GM11168 (cell line): Measurements from ENCODE around the gene PDK3.

Source experiments
- in situ Hi-C: fragments of 300-500 bp; cut with MboI; formaldehyde crosslinking; loops from one replicate; pipeline ENCODE4 v1.12.0; 2022; ENCODE audit warnings: low sequenced_read_pairs; ENCODE audit not compliant: unreplicated experiment

Gene PDK3

DNA sequence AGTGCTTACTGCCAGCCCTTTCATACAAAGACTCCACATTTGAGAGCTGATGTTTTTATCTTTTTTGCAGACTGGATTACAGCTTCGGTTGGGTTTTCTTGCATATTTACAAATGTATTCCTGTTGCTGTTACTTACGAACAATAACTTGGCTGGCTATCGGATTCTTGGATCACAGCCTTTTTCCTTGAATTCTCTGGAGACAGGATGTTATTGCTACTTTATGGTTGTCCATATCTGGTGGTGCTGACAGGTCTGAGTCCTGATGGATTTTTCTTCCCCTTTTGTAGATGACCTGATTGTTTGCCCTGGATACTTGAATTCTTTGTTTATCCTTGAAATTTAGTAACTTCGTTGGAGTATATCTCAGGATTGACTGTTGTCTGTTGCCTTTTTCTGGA lies 77.7 kb downstream of the PDK3 start:
- in situ Hi-C loops = no loop called here

DNA sequence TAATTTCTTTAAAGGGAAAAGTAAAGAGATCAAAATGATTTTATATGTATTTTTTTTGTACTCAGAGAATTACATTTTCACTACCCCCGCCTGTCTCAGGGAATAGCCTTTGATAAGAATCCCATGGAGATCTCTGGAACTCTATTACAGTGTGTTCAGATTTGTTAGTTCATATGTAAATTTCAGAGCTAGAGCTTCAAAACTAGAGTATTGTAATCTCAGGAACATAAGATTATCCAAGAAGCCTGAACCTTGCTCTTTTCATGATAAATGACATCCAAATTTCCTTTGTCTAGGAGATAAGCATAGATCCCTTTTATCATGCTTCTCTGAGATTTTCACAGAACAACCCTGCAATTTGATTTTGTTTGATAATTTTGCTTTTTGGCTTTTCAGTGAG lies 82.9 kb downstream of the PDK3 start:
- in situ Hi-C loops = no loop called here

DNA sequence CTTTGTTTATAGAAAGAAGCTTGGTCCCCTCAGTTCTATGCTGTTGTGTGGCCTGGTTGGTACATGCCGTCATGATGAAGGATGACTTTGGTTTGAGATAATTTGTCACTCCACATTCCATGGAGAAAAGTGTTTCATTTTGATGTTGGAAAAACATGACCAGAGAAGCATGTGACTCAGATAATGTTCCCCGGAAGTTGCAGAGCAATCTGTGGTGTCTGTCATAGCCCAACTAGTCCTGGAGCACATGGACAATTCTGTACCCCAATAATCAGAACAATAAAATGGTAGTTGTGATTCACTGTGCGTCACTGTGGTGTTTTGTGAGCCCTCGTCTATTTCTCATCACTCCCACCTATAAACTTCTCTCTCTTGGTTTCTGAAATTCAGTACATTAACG lies 85.1 kb downstream of the PDK3 start:
- in situ Hi-C loops = no loop called here

DNA sequence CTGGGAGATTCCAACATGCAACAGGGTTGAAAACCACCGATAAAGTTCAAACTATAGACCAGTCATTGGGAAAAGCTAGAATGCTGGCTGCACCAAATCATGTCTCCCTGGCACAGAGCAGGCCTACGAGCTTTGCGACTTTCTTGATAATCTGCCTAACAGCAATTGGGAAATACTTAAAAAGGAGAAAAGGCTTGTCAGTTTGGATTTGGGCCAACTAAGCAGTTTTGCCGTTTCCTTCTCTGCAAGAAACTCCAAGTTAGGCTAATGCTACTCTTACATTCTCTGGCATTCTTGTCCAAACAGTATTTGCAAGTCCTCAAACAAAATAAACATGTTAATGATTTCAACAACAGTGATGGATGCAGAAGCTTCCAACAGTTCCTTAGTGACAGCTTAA lies 87.9 kb downstream of the PDK3 start:
- in situ Hi-C loops = no loop called here

DNA sequence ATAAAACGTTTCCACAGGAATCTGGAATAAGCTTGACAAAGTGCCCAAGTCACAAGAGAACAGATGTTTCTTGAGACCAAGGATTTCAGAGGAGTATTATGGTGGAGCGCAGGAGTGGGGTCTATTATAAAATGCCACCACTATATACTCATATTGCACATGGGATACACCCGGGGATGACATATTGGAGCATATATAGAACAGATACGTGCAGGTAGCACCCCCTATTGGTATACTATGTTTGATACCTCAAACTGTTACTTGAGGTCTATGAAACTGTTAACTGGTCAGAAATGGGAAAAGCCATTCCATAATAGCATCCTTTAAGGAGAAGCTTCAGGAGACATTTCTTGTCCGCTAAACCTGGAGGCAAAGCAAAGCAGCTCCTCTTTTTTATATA lies 96.0 kb downstream of the PDK3 start:
- in situ Hi-C loops = no loop called here

DNA sequence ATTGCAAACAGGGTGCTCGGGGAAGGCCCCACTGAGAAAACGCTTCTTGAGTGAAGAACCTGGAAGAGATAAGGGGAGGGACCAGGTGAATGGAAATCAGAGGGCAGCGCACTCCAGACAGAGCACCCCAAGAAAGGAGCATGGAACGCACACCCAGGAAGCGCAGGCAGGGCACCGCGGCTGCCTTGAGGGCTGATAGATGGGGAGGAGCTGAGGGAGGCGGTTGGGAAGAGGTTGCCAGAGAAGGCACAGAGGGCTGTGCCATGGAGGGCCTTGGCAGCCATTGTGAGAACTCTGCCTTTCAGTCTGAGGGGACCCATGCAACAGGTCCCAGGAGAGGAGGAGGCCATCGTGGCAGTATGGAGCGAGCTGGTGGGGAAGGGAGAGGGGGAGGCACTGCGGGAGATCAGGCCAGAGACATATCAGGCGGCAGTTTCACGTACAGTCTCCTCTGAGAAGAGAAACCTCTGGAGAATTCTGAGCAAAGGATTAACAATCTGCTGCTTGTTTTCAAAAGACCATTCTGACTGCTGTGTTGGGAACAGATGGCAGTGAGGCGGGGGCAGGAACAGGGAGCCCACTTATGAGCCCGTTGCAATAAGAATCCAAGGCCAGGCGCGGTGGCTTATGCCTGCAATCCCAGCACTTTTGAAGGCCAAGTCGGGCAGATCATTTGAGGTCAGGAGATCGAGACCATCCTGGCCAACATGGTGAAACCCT lies 98.4 kb downstream of the PDK3 start:
- in situ Hi-C loops = no loop called here

DNA sequence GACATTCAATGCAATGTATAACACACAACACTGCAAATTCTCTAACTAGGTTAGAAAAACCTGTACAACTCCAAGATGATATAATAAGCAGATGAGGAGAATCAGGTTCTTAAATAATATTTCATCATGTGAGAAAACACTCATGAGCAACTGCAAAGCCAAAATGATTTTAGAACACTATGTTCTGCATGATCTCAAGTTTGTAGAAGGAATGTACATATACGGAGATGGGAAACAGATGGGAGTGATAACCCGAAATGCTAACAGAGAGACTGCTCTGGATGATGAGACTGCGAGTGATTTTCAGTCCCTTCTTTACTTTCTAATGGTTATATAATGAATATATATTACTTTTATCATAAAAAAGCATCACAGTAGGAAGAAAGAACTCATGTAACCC lies 101.2 kb downstream of the PDK3 start:
- in situ Hi-C loops = no loop called here

DNA sequence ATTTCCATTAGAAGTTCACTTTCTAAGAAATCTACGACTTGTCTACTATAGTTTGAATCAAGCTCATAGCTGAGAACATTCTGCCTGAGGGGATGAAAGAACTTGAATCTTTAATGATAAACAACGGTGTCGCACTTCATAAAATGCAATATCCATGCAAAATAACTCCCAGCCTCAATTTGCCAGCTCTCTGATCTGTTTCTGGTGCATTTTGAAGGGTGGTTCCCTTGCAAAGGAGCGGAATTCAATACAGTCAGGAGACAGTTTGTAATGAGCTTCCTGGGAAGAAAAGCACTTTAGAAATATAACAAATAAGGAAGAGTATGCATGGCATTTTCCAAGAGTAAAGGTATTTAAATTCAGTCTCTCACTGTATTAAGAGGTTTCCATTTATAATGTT lies 102.1 kb downstream of the PDK3 start:
- in situ Hi-C loops = no loop called here

DNA sequence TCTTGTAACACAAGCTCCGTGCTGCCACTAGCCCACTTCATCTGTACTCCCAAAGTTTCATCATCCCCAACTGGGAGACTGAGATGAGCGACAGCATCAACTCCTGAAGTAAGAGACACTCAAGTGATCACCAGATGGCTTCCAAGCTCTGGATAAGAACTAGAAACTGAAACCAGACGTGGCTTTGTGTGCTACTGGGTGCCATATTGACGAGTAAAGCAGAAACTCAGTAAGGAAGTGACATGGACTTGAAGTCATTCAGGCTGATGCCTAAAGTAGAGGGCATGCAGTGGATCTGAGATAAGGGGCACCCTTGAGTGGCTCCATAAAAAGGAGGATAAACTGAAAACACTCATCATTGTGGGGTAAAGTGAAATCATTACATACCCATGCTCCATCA lies 109.7 kb downstream of the PDK3 start:
- in situ Hi-C loops = no loop called here

DNA sequence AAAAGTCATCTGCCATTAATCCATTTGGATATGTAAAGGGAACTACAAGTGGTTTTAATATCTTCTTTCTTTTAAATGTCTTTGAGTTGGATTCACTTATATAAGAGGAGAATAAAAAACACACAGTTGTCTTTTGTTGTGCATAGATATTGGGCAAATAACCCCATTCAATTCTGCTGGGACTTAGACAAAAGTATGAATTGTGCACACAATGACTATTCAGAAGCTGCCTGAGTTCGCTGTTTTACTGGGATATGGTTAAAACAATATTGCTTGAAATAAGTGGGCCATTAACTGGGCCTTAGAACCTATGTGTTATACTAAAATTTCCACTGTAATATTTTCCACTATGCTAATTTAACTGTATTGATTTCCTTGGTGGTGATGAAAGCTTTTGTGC lies 110.4 kb downstream of the PDK3 start:
- in situ Hi-C loops = no loop called here

DNA sequence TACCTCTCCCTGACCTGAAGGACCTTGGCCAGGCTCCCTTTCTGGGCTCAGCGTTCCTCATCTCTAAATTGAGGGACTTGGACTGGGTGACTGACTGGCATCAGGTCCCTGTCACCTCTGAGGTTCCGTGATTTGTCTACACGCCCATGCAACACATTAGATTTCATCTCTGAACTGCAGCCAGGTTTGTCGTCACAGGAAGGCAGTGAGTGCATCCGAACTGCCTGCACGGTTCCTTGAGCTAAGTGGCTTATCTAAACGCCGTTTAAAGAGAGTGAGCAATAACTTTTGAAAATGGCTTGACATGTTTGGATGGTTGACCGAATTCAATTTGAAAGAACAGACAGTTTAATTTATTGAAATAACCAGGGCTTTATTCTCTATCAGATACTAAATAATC lies 112.0 kb downstream of the PDK3 start:
- in situ Hi-C loops = no loop called here
